GM19397 (cell line): ENCODE data around the gene CETP.
"Not testable (repeated sequence)": the region's sequence is repeated elsewhere in the genome, so short reads cannot be mapped to it uniquely, and the experiment has no call there.

ENCODE experiments used
- ATAC-seq: cut with Tn5 transposase; IDR thresholded peaks from one replicate; pipeline ENCODE4 v1.9.1; 2021; ENCODE audit warnings: mild to moderate bottlenecking, moderate library complexity; ENCODE audit not compliant: unreplicated experiment

Gene CETP

DNA sequence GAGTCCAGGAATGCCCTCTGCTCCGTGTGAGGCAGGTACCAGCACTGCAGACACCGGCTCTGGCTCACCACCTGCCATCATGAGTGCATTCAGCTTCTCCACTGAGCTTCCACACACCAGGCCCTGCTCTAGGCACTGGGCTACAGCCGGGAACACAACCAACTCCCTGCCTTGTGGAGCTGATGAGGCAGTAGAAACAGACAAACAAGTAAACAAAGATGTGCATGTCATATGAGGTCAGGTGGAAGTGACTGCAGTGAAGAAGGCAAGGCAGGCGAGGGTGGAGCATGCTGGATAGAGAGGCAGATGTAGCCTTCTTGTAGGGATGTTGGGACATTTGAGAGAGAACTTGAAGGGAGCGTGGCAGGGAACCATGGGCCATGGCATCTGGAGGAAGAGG is 32.6 kb downstream of the CETP start:
- ATAC-seq: no peak

- no peak for ATAC-seq
Observed at GRCh38 chr16:56995136-56995805, 33.5 kb downstream of the CETP start.

DNA sequence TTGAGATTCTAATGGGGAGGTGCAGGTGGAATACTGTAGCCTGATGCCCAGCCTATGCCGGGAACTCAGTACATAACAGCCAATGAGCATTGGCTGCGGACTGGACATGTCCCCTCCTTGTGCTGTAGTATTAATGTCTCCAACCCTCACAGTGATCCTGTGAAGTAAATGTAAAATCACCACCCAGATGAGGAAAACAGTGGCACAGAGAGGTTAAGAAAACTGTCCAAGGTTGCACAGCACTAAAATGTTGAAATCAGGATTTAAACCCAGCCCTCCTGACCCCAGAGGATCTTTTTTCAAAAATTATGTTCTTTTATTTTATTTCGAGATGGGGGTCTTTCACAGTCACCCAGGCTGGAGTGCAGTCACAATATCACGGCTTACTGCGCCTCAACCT is 35.5 kb downstream of the CETP start:
- no peak for ATAC-seq

DNA sequence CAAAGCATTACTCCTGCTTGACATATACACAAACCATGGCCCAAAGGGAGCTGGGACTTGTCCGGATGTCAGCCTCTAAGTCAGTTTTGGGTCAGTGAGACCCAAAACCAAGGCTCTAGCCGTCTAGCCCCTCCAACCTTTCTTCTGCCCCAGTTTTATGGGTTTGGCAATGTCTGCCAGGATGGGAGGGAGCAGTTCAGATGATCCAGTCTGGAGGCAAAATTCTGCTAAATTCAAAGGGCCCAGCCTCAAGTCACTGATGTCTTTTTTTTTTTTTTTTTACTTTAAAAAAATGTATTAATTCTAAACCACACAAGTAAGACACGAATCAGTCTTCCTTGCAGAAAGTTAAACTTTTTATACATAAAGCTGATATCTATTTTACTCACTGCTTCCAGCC is 36.2 kb downstream of the CETP start:
- no peak for ATAC-seq

GRCh38 chr16:56998352-56998751 is 36.6 kb downstream of the CETP start:
- no peak for ATAC-seq

DNA sequence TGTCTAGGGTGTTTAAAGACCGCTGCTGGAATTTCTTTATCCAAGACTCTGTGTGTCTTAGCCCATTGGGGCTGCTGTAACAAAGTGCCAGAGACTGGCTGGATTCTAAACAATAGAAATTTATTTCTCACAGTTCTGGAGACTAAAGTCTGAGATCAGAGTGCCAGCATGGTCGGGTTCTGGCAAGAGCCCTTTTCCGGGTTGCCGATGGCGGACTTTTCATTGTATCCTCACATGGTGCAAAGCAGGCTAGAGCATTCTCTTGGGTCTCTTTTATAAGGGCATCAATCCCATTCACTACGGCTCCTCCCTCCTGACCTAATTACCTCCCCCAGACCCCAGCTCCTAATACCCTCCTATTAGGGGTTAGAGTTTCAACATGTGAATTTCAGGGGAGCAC is 37.1 kb downstream of the CETP start:
- no peak for ATAC-seq

DNA sequence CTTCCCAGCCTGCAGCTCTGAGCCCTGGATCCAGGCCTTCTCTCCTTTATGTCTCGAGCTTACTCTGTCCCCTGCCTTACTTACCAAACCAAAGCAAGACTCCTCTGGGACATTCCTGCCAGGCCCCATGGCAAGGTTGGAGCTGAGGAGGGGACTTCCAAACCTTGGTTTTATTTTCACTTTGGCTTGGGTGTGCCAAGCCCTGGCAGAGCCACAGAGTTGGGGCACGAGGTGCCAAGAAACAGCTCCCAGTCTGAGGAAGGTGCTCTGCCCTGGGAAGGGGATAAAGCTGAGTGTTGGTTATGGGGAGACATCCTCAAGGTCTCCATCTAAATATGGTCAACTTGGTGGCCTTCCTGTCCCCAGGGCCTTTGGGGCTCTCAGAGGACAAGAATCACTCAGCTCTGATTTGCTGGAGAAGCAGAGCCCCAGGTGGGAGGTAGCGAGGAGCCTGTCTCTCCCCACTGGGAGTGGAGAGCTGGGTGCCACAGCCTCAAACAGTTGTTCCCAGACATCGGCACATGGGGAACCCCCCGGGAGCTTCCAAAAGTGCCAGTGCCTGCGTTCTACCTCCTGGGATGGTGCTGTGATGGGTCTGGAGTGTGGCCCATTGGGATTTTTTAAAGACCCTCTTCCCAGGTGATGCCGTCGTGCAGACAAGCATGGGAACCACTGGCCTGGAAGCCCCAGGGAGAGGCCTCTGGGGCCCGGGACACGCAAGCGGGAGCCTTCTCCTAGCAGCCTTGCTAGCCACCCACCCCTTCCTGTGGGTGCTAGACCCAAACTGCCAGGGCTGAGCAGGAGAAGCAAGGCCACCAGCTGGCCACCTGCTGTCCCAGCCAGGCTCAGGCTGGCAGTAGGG is 37.9 kb downstream of the CETP start:
- ATAC-seq: no peak

- no peak for ATAC-seq
Observed at GRCh38 chr16:57000271-57001025, 38.7 kb downstream of the CETP start.

DNA sequence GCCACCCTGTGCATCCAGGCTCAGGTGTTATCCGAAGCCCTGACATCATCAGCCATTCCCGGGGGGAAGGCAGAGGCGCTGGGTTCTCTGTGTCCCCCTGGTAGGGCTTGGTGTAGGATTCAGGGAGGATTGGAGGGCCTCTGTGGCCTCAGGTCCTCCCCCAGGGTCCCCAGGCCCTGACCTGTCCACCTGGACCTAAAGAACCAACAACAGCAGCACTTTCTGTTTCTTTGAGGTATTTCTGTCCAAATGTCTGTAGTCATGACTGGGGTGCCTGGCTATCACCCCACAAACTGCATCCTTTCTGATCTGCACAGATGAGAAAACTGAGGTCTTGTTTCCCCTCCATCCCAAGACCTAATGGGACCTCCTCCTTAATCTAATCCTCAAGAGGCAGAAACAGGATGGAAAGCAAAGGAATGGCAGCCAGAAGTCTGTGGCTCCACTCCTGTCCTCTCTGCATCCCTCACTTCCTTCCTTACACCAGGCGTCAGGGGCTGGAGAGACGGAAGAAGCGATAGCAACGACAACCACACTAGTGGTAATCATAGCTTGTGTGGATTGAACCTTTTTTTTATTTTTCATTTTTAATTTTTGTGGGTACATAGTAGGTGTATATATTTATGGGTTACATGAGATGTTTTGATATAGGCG is 39.4 kb downstream of the CETP start:
- ATAC-seq: no peak

DNA sequence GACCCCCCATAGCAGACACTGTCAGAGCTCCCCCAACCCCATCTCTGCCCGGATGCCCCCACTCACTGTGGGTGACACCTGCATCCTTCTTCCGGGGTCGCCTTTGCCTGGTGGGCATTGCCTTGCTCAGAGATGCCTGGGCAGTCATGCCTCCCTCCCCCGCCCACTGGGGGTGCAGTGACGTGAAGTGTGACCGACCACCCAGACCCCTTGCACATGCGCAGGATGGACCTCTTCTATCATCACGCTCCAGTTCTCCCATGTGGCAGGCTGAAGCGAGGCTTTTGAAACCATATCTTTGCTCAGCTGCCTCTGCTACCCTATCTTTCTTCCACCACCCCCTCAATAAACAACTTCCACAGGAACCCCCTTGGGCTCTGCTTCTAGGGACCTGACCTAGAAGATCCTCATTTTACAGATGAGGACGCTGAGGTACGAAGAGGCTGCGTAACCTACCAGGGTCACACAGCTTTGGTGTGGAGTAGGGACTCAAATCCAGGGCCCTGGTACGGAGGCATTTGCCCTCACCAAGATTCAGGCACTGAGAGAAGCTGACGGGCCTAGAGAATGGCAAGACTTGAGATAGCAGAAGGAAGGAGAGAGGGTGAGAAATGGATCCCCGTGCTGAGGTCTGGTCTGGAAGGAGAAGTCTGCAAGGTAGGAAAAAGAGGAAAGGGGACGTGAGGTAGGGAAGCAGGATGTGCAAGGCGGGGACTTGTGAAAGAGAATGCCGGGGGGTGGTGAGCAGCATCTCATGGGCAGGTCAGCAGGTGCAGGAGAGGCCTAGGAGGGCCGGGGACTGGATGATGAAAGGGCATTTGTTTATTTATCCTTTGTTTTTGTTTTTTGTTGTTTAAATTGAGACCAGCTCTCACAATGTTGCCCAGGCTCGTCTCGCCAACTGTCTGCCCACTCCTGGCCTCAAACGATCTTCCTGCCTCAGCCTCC is 42.0 kb downstream of the CETP start:
- no peak for ATAC-seq

GRCh38 chr16:57004387-57005250 is 42.9 kb downstream of the CETP start:
- no peak for ATAC-seq

GRCh38 chr16:57005597-57005996 is 43.8 kb downstream of the CETP start:
- ATAC-seq: not testable (repeated sequence)

GRCh38 chr16:57007050-57007449 is 45.3 kb downstream of the CETP start:
- no peak for ATAC-seq

GRCh38 chr16:57007530-57007929 is 45.8 kb downstream of the CETP start:
- no peak for ATAC-seq

- no peak for ATAC-seq
Observed at GRCh38 chr16:57008440-57008839, 46.7 kb downstream of the CETP start.

DNA sequence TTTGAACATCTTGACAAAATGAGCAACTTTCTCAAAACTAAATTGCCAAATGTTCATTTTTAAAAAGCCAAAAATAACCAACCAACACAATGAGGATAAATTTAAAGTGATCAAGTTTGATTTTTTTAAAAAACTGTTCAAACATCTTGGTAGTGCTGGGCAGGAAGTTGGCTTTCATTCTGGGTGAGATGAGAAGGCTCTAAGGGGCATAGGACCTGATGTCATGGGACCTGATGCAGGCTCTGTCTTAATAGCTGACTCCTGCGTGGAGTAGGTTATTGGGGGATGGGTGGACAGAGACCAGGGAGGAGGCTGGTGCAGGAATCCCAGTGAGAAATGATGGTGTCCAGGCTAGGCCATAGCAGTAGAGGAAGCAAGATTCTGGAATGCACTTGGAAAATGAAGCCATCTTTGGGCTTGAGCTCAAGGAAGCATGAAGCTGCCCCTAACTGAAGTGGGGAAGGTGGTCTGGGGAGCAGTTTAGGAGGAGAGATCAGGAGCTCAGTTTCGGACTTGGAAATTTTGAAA is 48.0 kb downstream of the CETP start:
- no peak for ATAC-seq

DNA sequence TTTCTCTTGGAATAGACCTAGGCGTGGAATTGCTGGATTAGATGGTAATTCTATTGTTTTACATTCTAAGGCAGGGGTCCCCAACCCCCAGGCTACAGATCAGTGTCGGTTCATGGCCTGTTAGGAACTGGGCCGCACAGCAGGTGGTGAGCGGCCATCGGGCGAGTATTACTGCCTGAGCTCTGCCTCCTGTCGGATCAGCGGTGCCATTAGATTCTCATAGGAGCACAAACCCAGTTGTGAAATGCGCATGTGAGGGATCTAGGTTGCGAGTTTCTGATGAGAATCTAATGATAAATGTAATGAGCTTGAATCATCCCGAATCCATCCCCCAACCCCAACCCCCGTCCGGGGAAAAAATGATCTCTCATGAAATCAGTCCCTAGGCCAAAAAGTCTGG is 50.6 kb downstream of the CETP start:
- ATAC-seq: no peak

GRCh38 chr16:57013229-57013628 is 51.5 kb downstream of the CETP start:
- no peak for ATAC-seq

DNA sequence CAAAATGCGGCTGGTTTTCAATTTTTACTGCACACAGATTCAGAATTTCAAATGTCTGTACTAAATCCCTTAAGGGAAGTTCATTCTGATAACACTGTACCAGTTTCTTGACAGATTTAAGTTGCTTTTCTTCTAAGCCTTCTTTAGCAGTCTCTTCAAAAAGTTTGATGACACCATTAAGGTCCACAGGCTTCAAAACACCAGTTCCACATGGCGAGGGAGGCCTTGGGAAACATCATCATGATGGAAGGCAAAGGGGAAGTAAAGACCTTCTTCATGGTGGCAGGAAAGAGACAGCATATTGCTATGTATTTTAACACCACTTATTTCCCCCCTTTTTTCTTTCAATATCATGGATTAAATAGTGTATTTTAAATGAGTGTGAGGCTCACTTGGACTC is 52.2 kb downstream of the CETP start:
- no peak for ATAC-seq
